ENCODE measurements around the gene LGALS7. TPM values are rescaled to one million over a fixed set of nuclear protein-coding genes. Genes with fewer than 3 reads are reported as not detected.

LGALS7 gene
- total and polyA plus RNA-seq, 2 of the 13 experiments (the other 11 are each of a cell fraction or from before 2014, with no cell fraction given): 0.73 TPM; not detected in 1

GRCh38 chr19:38721496-38721895 is 51.8 kb downstream of the LGALS7 start:
- H3K79me2 ChIP-seq (ENCODE audit: insufficient read depth, low read length): no peaks in the 10 kb centered on the region
- peak overlapping the region; percentile 10; the same call in 1 of the 2 replicates for H3K4me2 ChIP-seq (ENCODE audit: low read depth, low read length)
- H3K36me3 ChIP-seq (replicated peaks in 1 of 2; ENCODE audit: control insufficient read depth in 1 of 2, insufficient read depth in 2 of 2, low read length in 2 of 2): peaks cover 29 to 69% of the 10 kb centered on the region in 2 experiments
- intact Hi-C loops (cut with micrococcal nuclease; ENCODE audit: unreplicated experiment): loop anchor here (5.0 kb wide), 1 partner anchor 69 kb away; no protein-coding TSS in a partner anchor
- DNase-seq (ENCODE audit: low spot score): no peak
- H3K9ac ChIP-seq (ENCODE audit: insufficient read depth, low read depth, low read length): peak overlapping the region; percentile 63
- H2AFZ ChIP-seq (ENCODE audit: low read length): no peak overlapping the region
- H3K27me3 ChIP-seq (ENCODE audit: control insufficient read depth in 1 of 2, insufficient read depth in 2 of 2, low read length in 2 of 2): no peaks in the 10 kb centered on the region
- CTCF ChIA-PET (ENCODE audit: low intra/inter-chr PET ratio, low total read pairs): no interaction called here
- POLR2A ChIA-PET: interaction anchor here (0.8 to 3.2 kb wide), 7 partner anchors 20 to 130 kb away, joined by 3 to 26 read pairs (median 6); partner anchors contain the start of genes ACTN4 and ECH1
- no peak overlapping the region for H3K4me3 ChIP-seq (replicated peaks in 1 of 3; ENCODE audit: insufficient read depth in 1 of 3, low read depth in 2 of 3, low read length in 3 of 3)
- no peaks in the 10 kb centered on the region for H3K9me3 ChIP-seq (ENCODE audit: low read length)
- 81% methylated on average over 5 of the region's 20 CpGs for WGBS (ENCODE audit: low lambda C conversion rate)
- peaks cover 50% of the 10 kb centered on the region for H3K4me1 ChIP-seq (ENCODE audit: insufficient read depth, low read length)
- no TSS peak for BruUV-seq (replicated peaks)
- H3K27ac ChIP-seq (ENCODE audit: extremely low read length, insufficient read depth, low read length): peak overlapping the region; percentile 82
- no peak for FAIRE-seq
- in situ Hi-C loops (cut with HindIII; ENCODE audit: extremely low pct_ligation_motif_present, low pct_unique_long_range_greater_than_20kb): no loop called here
- peak; percentile 15 for ATAC-seq
- no peaks in the 10 kb centered on the region for H4K20me1 ChIP-seq (ENCODE audit: insufficient read depth, low read length)
- TF ChIP-seq FOXK1 (CRISPR knock-in tag; IDR thresholded peaks at IDR 0.05; ENCODE audit: borderline replicate concordance, low read depth): no peak
- TF ChIP-seq ZNF276 (CRISPR knock-in tag; IDR thresholded peaks at IDR 0.05; ENCODE audit: low read depth): no peak
- TF ChIP-seq ZNF33B (CRISPR knock-in tag; IDR thresholded peaks at IDR 0.05): no peak
- no peak for TF ChIP-seq ELF4 (CRISPR knock-in tag; IDR thresholded peaks at IDR 0.05; ENCODE audit: borderline replicate concordance)
- no peak for TF ChIP-seq NFE2 (CRISPR knock-in tag; IDR thresholded peaks at IDR 0.05)
- no peak for TF ChIP-seq ZNF879 (CRISPR knock-in tag; IDR thresholded peaks at IDR 0.05)
- no peak for TF ChIP-seq ZC3H4 (CRISPR knock-in tag; IDR thresholded peaks at IDR 0.05; ENCODE audit: borderline replicate concordance)
- TF ChIP-seq MAFK (conservative IDR thresholded peaks at IDR 0.05 in 1 of 2, IDR thresholded peaks at IDR 0.05 in 1 of 2; ENCODE audit: low read length in 2 of 2): no peak
- TF ChIP-seq MBNL3 (CRISPR knock-in tag; conservative IDR thresholded peaks at IDR 0.05): no peak
- TF ChIP-seq ZNF383 (CRISPR knock-in tag; IDR thresholded peaks at IDR 0.05; ENCODE audit: borderline replicate concordance): no peak
- no peak for TF ChIP-seq ZNF367 (CRISPR knock-in tag; IDR thresholded peaks at IDR 0.05; ENCODE audit: borderline replicate concordance)
- TF ChIP-seq ZNF550 (CRISPR knock-in tag; IDR thresholded peaks at IDR 0.05; ENCODE audit: borderline replicate concordance): no peak
- 0 out of 2 replicates have a peak, but pooled peaks have one; percentile 2 for TF ChIP-seq DPF2 (CRISPR knock-in tag; IDR thresholded peaks at IDR 0.05; ENCODE audit: borderline replicate concordance, low read depth)
- no peak for TF ChIP-seq ZMYM3 (CRISPR knock-in tag; IDR thresholded peaks at IDR 0.05)
- 0 out of 2 replicates have a peak, but pooled peaks have one; percentile 60 for TF ChIP-seq SAFB2 (CRISPR knock-in tag; IDR thresholded peaks at IDR 0.05; ENCODE audit: borderline replicate concordance, low read depth)
- TF ChIP-seq TRAFD1 (CRISPR knock-in tag; IDR thresholded peaks at IDR 0.05; ENCODE audit: borderline replicate concordance): 0 out of 2 replicates have a peak, but pooled peaks have one; percentile 33
- TF ChIP-seq BCL3 (CRISPR knock-in tag; IDR thresholded peaks at IDR 0.05): no peak
- peak; percentile 67 for TF ChIP-seq ZBTB38 (CRISPR knock-in tag; IDR thresholded peaks at IDR 0.05)
- no peak for TF ChIP-seq GZF1 (CRISPR knock-in tag; IDR thresholded peaks at IDR 0.05)

All from HepG2 (cell line).